Middle frontal gyrus (tissue), 1 donor: ENCODE data around the gene IGFLR1.
"Not testable (repeated sequence)": the region's sequence is repeated elsewhere in the genome, so short reads cannot be mapped to it uniquely, and the experiment has no call there.

ENCODE experiments used
- DNase-seq: peaks from one replicate; pipeline ENCODE4 v3.0.0-alpha.2; 2015; ENCODE audit warnings: low spot score; ENCODE audit errors: extremely low spot score

The IGFLR1 gene

GRCh38 chr19:35777961-35778360 lies 35.7 kb upstream of the IGFLR1 start:
- no peak for DNase-seq

GRCh38 chr19:35777086-35777841 lies 35.0 kb upstream of the IGFLR1 start:
- no peak for DNase-seq

- DNase-seq = no peak
Observed at GRCh38 chr19:35776102-35776788, 34.0 kb upstream of the IGFLR1 start.

DNA sequence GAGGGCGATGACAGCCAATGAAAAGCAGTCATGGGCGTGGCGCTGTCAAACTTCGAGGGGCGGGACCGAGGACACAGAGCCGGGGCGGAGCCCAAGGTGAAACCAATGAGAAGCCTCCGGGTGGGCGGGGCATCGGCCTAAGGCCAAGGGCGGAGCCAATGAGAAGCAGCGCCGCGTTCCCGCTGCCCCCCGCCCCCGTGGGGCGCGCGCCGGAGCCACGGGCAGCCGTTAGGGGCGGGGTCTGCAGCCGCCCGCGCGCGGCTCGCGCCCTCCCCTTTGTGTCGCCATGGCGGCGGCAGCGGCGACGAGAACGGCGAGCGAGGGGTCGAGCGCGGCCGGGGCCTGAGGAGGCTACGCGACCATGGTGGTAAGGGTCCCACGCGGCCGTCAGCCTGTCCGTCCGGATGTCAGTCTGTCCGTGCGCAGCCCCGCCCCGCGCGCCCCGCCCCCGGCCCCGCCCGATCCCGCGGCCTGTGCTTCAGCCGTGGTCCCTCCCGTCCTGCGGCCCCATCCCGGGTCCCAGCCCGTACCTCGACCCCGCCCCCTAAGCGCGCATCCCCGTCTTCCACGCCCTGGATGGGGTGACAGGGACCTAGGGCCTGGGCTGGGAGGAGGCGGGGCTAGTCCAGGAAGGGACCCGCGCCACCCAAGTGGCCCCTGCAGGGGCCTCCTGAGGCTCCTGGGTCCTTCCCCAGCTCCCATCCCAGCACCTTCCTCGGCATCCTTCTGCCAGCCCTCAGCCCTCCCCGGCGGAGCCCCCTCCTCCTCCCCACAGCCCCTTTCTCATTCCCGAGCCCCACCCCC lies 33.2 kb upstream of the IGFLR1 start, which contains the start of gene ARHGAP33:
Gene ARHGAP33, plus strand, starts transcription at position 267 of the 804 bp plus-strand sequence. Its CDS starts 95 bp downstream, at position 362.
- peak; percentile 97 for DNase-seq

GRCh38 chr19:35775046-35775297 lies 32.7 kb upstream of the IGFLR1 start:
- no peak for DNase-seq

- DNase-seq = no peak
Observed at GRCh38 chr19:35774274-35775045, 32.2 kb upstream of the IGFLR1 start.

GRCh38 chr19:35773020-35773806 lies 31.0 kb upstream of the IGFLR1 start:
- no peak for DNase-seq

DNA sequence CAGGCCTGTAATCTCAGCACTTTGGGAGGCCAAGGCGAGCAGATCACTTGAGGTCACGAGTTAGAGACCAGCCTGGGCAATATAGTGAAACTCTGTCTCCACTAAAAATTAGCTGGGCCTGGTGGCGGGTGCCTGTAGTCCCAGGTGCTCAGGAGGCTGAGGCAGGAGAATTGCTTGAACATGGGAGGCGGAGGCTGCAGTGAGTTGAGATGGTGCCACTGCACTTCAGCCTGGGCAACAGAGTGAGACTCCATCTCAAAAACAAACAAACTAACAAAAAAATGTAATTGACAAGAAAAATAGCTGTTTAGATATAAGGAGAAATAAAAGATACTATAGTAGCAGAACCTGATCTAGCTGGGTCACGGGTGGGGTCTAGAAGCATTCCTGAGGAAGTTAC lies 30.1 kb upstream of the IGFLR1 start:
- not testable (repeated sequence) for DNase-seq

DNA sequence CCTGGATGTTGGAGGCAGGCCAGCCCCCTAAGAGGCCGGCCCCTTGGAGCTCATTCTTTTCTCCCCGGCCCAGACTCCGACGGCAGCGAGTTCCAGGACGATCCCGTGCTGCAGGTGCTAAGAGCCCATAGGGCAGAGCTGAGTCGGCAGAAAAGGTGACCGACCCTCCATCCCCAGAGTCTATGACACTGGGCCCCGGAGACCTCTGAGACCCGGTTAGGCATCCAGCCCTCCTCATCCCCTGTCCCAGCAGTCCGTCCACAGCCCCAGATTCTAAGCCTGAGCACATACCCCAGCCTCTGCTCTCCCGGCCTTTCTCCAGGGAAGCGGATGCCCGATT lies 25.8 kb upstream of the IGFLR1 start:
- no peak for DNase-seq

DNA sequence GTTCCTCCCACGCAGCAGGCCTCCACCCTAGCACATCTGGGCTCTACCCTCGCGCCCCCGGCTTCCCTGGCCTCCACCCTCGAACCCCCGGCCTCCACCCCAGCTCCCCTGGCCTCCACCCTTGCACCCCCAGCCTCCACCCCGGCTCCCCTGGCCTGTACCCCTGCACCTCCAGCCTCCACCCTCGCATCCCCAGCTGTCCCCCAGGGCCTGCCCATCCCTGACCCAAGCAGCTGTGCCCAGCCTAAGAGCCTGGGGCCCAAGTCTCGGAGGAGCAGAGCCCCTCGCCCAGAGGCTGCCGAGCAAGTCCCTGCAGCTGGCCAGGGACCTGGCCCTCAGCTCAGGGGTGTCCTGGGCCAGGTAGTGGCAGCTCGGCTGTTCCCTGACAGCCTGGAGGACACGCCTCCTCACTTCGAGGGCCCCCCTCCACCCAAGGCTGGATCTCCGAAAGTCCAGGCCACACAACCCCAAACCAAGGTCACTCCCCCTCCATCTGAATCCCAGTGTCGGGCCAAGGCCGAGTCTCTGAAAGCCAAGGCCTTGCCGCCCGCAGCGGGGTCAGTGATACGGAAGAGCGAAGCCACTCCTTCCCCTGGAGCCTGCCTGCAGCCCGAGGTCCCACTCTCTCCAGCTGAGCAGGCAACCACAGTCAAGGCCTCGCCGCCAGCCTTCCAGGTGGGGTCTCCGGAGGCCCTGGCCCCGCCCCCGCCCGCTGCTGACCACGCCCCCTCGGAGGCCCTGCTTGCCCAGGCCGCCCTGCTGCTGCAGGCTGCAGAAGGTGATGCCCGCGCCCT lies 25.2 kb upstream of the IGFLR1 start:
- DNase-seq = no peak

DNA sequence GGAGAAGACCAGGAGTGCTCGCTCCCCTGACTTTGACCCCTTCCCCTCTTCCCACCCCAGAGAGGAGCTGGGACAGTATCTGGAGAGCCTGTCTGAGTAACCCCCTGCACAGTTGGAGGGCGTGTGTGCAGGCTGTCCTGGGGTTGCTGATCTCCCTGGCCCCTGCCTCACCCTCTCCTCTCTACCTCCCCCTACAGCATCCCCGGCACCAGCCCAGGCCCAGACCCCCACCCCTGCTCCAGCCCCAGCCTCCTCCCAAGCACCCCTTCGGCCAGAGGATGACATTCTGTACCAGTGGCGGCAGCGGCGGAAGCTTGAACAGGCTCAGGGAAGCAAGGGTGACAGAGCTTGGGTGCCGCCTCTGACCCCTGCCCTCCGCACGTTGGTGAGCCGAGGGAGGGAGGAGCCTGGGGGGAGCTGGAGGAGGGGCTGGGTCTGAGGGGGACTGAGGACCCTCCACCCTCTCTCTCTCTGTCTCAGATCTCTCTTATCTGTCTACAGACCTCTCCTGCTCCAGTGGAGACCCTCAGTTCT lies 24.4 kb upstream of the IGFLR1 start:
- DNase-seq = no peak

DNA sequence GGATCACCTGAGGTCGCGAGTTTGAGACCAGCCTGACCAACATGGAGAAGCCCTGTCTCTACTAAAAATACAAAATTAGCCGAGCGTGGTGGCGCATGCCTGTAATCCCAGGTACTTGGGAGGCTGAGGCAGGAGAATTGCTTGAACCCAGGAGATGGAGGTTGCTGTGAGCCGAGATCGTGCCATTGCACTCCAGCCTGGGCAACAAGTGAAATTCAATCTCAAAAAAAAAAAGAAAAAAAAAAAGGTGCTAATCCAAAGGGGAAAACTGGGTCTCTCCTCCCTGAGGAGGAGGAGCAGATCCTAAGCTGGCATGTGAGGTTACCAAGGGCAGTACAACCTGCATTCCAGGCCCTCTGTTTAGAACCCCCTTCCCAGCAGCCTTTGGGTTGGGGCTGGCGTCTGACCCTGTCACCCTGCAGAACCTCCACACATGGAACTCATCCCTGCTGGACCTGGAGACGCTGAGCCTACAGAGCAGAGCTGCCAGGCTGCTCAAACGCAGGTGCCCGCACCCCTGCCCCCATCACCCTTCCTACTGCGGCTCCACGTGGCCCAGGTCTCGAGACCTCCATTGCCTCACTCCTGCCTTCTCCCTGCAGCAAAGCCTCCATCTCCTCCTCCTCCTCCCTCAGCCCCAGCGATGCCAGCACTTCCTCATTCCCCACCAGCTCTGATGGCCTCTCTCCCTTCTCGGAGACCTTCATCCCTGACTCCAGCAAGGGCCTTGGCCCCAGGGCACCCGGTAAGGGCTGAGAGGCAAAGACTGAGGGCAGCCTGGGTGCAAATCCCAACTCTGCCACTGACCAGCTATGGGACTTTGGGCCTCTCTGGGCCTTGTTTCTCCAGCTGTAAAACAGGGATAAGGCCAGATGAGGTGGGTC lies 22.4 kb upstream of the IGFLR1 start:
- no peak for DNase-seq

GRCh38 chr19:35760711-35761349 lies 18.6 kb upstream of the IGFLR1 start:
- DNase-seq = no peak

DNA sequence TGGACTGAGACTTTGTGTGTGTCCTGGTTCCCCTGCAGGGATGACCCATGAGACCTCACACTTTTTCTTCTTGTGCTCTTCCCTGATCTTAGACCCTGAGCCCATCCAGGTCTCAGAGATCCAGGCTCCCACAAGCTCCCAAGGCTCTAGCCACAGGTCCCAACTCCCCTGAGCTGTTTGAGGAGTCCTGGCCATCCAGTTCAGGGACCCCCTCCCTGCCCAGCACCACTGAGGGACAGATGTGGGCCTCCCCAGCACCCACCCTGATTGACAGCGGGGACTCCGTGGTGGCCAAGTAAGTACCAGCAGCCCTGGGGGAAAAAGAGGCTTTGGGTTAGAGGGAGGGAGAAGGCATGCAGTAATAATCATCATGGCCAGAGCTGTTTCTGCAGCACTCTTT lies 17.4 kb upstream of the IGFLR1 start:
- DNase-seq = no peak

- peak; percentile 97 for DNase-seq
Observed at GRCh38 chr19:35757749-35758608, 15.7 kb upstream of the IGFLR1 start, which contains the start of gene PROSER3. TSS of gene PROSER3 (plus strand) at chr19:35758176. CDS start at chr19:35758216, 40 bp downstream.

DNA sequence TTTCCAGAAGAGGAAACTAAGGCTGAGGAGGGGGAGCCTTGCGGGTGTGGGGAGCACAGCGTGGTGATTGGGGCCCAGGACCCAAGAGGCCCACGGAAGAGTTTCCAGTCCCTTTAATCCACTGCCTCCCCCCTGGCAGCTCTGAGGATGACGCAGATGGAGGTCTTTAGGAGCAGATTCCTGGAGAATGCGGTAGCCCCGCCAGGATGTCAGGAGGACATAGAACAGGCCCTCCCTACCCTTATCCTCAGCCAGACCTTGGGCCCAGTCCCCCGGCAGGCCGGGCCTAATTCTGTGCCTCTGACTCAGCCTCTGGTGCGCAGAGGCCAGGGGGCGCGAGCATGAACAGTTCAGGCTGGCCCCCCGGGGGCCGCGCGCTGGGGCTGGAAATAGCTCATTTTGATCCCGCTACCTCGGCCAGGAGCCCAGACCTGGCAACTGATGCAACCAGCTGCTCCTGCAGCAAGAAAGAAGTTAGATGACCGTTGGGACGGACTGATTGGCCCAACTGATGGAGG lies 15.0 kb upstream of the IGFLR1 start:
- no peak for DNase-seq
